GM21737 (cell line): ENCODE data around the gene OR2V2.
"Not testable (repeated sequence)": the region's sequence is repeated elsewhere in the genome, so short reads cannot be mapped to it uniquely, and the experiment has no call there.

Experiments used
- ATAC-seq: cut with Tn5 transposase; IDR thresholded peaks from one replicate; pipeline ENCODE4 v1.9.1; 2021; ENCODE audit warnings: mild to moderate bottlenecking, moderate library complexity; ENCODE audit not compliant: unreplicated experiment

Gene OR2V2

GRCh38 chr5:181146927-181147636, at the start of gene OR2V2:
OR2V2 (plus strand) TSS chr5:181147586; CDS start chr5:181154943, 7,357 bp downstream.
- not testable (repeated sequence) for ATAC-seq

- ATAC-seq: not testable (repeated sequence)
Measured at GRCh38 chr5:181097759-181098491, 49.5 kb upstream of the OR2V2 start.

GRCh38 chr5:181098762-181099601, 48.4 kb upstream of the OR2V2 start:
- ATAC-seq: no peak

GRCh38 chr5:181099602-181100086, 47.7 kb upstream of the OR2V2 start:
- ATAC-seq: no peak

- ATAC-seq: no peak
Measured at GRCh38 chr5:181100121-181100875, 47.1 kb upstream of the OR2V2 start.

- ATAC-seq: not testable (repeated sequence)
Measured at GRCh38 chr5:181101030-181101641, 46.2 kb upstream of the OR2V2 start.

- not testable (repeated sequence) for ATAC-seq
Measured at GRCh38 chr5:181101930-181102674, 45.3 kb upstream of the OR2V2 start.

- ATAC-seq: not testable (repeated sequence)
Measured at GRCh38 chr5:181104259-181104568, 43.2 kb upstream of the OR2V2 start.

- not testable (repeated sequence) for ATAC-seq
Measured at GRCh38 chr5:181104606-181105390, 42.6 kb upstream of the OR2V2 start.

GRCh38 chr5:181105391-181106025, 41.9 kb upstream of the OR2V2 start:
- no peak for ATAC-seq

- no peak for ATAC-seq
Measured at GRCh38 chr5:181107699-181108098, 39.7 kb upstream of the OR2V2 start.

- no peak for ATAC-seq
Measured at GRCh38 chr5:181108578-181109165, 38.7 kb upstream of the OR2V2 start.

- no peak for ATAC-seq
Measured at GRCh38 chr5:181109489-181110013, 37.8 kb upstream of the OR2V2 start.

GRCh38 chr5:181111010-181111409, 36.4 kb upstream of the OR2V2 start:
- no peak for ATAC-seq

GRCh38 chr5:181112476-181112875, 34.9 kb upstream of the OR2V2 start:
- ATAC-seq: no peak

- not testable (repeated sequence) for ATAC-seq
Measured at GRCh38 chr5:181113572-181113971, 33.8 kb upstream of the OR2V2 start.

GRCh38 chr5:181114284-181114843, 33.0 kb upstream of the OR2V2 start:
- no peak for ATAC-seq
